ENCODE results near the gene CD81.

Gene CD81

GRCh38 chr11:2377511-2378443 is 667 bp downstream of the CD81 start:
- DNase-seq: no peak

- DNase-seq: no peak
Observed at GRCh38 chr11:2378527-2379210, 1.6 kb downstream of the CD81 start.

- no peak for DNase-seq
Observed at GRCh38 chr11:2379466-2380174, 2.5 kb downstream of the CD81 start.

- DNase-seq: no peak
Observed at GRCh38 chr11:2380396-2380795, 3.3 kb downstream of the CD81 start.

GRCh38 chr11:2380807-2381350 is 3.8 kb downstream of the CD81 start:
- DNase-seq: no peak

- DNase-seq: no peak
Observed at GRCh38 chr11:2381494-2382128, 4.5 kb downstream of the CD81 start.

- no peak for DNase-seq
Observed at GRCh38 chr11:2382129-2382517, 5.0 kb downstream of the CD81 start.

- no peak for DNase-seq
Observed at GRCh38 chr11:2382936-2383851, 6.1 kb downstream of the CD81 start.

- DNase-seq: no peak
Observed at GRCh38 chr11:2383852-2384804, 7.0 kb downstream of the CD81 start.

GRCh38 chr11:2385156-2386151 is 8.3 kb downstream of the CD81 start:
- no peak for DNase-seq

GRCh38 chr11:2386591-2386990 is 9.5 kb downstream of the CD81 start:
- no peak for DNase-seq

- no peak for DNase-seq
Observed at GRCh38 chr11:2387266-2387987, 10.3 kb downstream of the CD81 start.

- no peak for DNase-seq
Observed at GRCh38 chr11:2388431-2389376, 11.6 kb downstream of the CD81 start.

GRCh38 chr11:2389377-2390026 is 12.4 kb downstream of the CD81 start:
- DNase-seq: no peak

GRCh38 chr11:2390091-2390724 is 13.1 kb downstream of the CD81 start:
- no peak for DNase-seq

- no peak for DNase-seq
Observed at GRCh38 chr11:2390725-2391151, 13.6 kb downstream of the CD81 start.

All from NCI-H1694 (cell line).